ENCODE data around the gene MINDY1. TPM values are rescaled to one million over a fixed set of nuclear protein-coding genes. Genes with fewer than 3 reads are reported as not detected.
A peak's percentile ranks its signal among the peaks of the same experiment; 100 is the strongest.

MINDY1 gene
- total RNA-seq, 1 experiment from 2014 or later = 11.6 TPM

DNA sequence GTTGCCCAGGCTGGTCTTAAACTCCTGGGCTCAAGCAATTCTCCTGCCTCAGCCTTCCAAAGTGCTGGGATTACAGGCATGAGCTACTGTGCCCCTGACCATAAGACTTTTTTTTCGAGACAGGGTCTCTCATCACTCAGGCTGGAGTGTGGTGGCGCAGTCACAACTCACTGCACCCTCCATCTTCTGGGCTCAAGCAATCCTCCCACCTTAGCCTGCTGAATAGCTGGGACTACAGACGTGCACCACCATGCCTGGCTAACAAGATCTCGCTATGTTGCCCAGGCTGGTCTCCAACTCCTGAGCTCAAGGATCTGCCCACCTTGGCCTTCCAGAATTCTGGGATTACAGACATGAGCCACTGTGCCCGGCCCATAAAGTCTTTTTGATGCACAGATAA, 42.8 kb upstream of the MINDY1 start:
- intact Hi-C loops (cut with micrococcal nuclease; ENCODE audit: unreplicated experiment) = no loop called here
- no TSS peak for BruUV-seq (replicated peaks)
- POLR2A ChIA-PET (ENCODE audit: low non-redundant PET) = no interaction called here

DNA sequence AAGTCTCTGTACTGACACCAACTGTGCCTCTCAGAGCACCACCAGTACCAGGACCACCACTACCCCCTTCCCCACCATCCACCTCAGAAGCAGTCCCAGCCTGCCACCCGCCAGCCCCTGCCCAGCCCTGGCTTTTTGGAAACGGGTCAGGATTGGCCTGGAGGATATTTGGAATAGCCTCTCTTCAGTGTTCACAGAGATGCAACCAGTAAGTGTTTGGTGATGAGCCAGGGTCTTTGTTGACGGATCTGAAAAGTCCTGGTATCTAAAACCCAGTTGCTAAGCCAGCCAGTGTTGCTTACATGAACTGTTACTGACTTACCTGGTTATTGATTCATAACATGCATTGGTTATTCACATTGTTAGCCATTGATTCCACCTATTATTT, 41.9 kb upstream of the MINDY1 start:
- ChIA-PET POLR2A (ENCODE audit: low non-redundant PET) (no interaction called here), CTCF (interaction anchor here (0.8 to 1.8 kb wide), 2 partner anchors 12 to 24 kb away, joined by 4 to 13 read pairs; partner anchors contain the start of gene MLLT11)
- peak overlapping the region; percentile 70 for H3K4me3 ChIP-seq (ENCODE audit: low read depth, low read length, poor library complexity, severe bottlenecking)
- intact Hi-C loops (cut with micrococcal nuclease; ENCODE audit: unreplicated experiment) = no loop called here
- H3K27ac ChIP-seq (ENCODE audit: low read depth, low read length, poor library complexity, severe bottlenecking) = peak overlapping the region; percentile 64
- peaks cover 17% of the 10 kb centered on the region for H3K36me3 ChIP-seq (ENCODE audit: insufficient read depth, low read length, poor library complexity, severe bottlenecking)
- H3K27me3 ChIP-seq (replicated peaks; ENCODE audit: insufficient read depth, low read depth, low read length, poor library complexity) = no peaks in the 10 kb centered on the region
- TF ChIP-seq EZH2 (IDR thresholded peaks at IDR 0.05; ENCODE audit: borderline replicate concordance, low read depth, low read length, poor library complexity, severe bottlenecking) = no peak
- TF ChIP-seq, protein P1, sequence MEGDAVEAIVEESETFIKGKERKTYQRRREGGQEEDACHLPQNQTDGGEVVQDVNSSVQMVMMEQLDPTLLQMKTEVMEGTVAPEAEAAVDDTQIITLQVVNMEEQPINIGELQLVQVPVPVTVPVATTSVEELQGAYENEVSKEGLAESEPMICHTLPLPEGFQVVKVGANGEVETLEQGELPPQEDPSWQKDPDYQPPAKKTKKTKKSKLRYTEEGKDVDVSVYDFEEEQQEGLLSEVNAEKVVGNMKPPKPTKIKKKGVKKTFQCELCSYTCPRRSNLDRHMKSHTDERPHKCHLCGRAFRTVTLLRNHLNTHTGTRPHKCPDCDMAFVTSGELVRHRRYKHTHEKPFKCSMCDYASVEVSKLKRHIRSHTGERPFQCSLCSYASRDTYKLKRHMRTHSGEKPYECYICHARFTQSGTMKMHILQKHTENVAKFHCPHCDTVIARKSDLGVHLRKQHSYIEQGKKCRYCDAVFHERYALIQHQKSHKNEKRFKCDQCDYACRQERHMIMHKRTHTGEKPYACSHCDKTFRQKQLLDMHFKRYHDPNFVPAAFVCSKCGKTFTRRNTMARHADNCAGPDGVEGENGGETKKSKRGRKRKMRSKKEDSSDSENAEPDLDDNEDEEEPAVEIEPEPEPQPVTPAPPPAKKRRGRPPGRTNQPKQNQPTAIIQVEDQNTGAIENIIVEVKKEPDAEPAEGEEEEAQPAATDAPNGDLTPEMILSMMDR (conservative IDR thresholded peaks at IDR 0.05; ENCODE audit: low read depth, low read length) = no peak
- BruUV-seq (replicated peaks) = no TSS peak
- DNase-seq (ENCODE audit: low spot score) = no peak
- no peaks in the 10 kb centered on the region for H3K9me3 ChIP-seq (ENCODE audit: low read depth, low read length, poor library complexity, severe bottlenecking)
- peaks cover 4% of the 10 kb centered on the region for H3K4me1 ChIP-seq (ENCODE audit: insufficient read depth, low read length, poor library complexity, severe bottlenecking)

More for the DNA sequence above, 42.8 kb upstream of the MINDY1 start:
- H3K4me1 ChIP-seq (ENCODE audit: insufficient read depth, low read length, poor library complexity, severe bottlenecking) = peaks cover 4% of the 10 kb centered on the region
- H3K36me3 ChIP-seq (ENCODE audit: insufficient read depth, low read length, poor library complexity, severe bottlenecking) = peaks cover 26% of the 10 kb centered on the region
- no peaks in the 10 kb centered on the region for H3K27me3 ChIP-seq (replicated peaks; ENCODE audit: insufficient read depth, low read depth, low read length, poor library complexity)
- H3K9me3 ChIP-seq (ENCODE audit: low read depth, low read length, poor library complexity, severe bottlenecking) = no peaks in the 10 kb centered on the region
- no peak overlapping the region for H3K4me3 ChIP-seq (ENCODE audit: low read depth, low read length, poor library complexity, severe bottlenecking)
- TF ChIP-seq, protein P1 (conservative IDR thresholded peaks at IDR 0.05; ENCODE audit: low read depth, low read length) = no peak
- TF ChIP-seq EZH2 (IDR thresholded peaks at IDR 0.05; ENCODE audit: borderline replicate concordance, low read depth, low read length, poor library complexity, severe bottlenecking) = no peak
- H3K27ac ChIP-seq (ENCODE audit: low read depth, low read length, poor library complexity, severe bottlenecking) = no peak overlapping the region
- CTCF ChIA-PET = no interaction called here
- no peak for DNase-seq (ENCODE audit: low spot score)

DNA sequence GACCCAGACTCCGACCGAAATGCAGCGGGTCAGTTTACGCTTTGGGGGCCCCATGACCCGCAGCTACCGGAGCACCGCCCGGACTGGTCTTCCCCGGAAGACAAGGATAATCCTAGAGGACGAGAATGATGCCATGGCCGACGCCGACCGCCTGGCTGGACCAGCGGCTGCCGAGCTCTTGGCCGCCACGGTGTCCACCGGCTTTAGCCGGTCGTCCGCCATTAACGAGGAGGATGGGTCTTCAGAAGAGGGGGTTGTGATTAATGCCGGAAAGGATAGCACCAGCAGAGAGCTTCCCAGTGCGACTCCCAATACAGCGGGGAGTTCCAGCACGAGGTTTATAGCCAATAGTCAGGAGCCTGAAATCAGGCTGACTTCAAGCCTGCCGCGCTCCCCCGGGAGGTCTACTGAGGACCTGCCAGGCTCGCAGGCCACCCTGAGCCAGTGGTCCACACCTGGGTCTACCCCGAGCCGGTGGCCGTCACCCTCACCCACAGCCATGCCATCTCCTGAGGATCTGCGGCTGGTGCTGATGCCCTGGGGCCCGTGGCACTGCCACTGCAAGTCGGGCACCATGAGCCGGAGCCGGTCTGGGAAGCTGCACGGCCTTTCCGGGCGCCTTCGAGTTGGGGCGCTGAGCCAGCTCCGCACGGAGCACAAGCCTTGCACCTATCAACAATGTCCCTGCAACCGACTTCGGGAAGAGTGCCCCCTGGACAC, 41.4 kb upstream of the MINDY1 start:
- POLR2A ChIA-PET (ENCODE audit: low non-redundant PET) = no interaction called here
- CTCF ChIA-PET = interaction anchor here (0.6 to 1.8 kb wide), 3 partner anchors 10 to 23 kb away, joined by 3 to 13 read pairs (median 4); partner anchors contain the start of gene MLLT11
- TF ChIP-seq EZH2 (IDR thresholded peaks at IDR 0.05; ENCODE audit: borderline replicate concordance, low read depth, low read length, poor library complexity, severe bottlenecking) = no peak
- TF ChIP-seq, protein P1 (conservative IDR thresholded peaks at IDR 0.05; ENCODE audit: low read depth, low read length) = peak; percentile 65
- no peaks in the 10 kb centered on the region for H3K27me3 ChIP-seq (replicated peaks; ENCODE audit: insufficient read depth, low read depth, low read length, poor library complexity)
- H3K4me3 ChIP-seq (ENCODE audit: low read depth, low read length, poor library complexity, severe bottlenecking) = peak overlapping the region; percentile 70
- no peaks in the 10 kb centered on the region for H3K9me3 ChIP-seq (ENCODE audit: low read depth, low read length, poor library complexity, severe bottlenecking)
- H3K4me1 ChIP-seq (ENCODE audit: insufficient read depth, low read length, poor library complexity, severe bottlenecking) = peaks cover 4% of the 10 kb centered on the region
- TSS peak; percentile 67 for BruUV-seq (replicated peaks)
- H3K36me3 ChIP-seq (ENCODE audit: insufficient read depth, low read length, poor library complexity, severe bottlenecking) = peaks cover 12% of the 10 kb centered on the region
- peak; percentile 79 for DNase-seq (ENCODE audit: low spot score)
- intact Hi-C loops (cut with micrococcal nuclease; ENCODE audit: unreplicated experiment) = no loop called here
- peak overlapping the region; percentile 64 for H3K27ac ChIP-seq (ENCODE audit: low read depth, low read length, poor library complexity, severe bottlenecking)

Measured in A673 (cell line).